ENCODE results near the gene SLC7A5.
A peak's percentile ranks its signal among the peaks of the same experiment; 100 is the strongest.
"Not testable (repeated sequence)": the region's sequence is repeated elsewhere in the genome, so short reads cannot be mapped to it uniquely, and the experiment has no call there.

SLC7A5 gene

DNA sequence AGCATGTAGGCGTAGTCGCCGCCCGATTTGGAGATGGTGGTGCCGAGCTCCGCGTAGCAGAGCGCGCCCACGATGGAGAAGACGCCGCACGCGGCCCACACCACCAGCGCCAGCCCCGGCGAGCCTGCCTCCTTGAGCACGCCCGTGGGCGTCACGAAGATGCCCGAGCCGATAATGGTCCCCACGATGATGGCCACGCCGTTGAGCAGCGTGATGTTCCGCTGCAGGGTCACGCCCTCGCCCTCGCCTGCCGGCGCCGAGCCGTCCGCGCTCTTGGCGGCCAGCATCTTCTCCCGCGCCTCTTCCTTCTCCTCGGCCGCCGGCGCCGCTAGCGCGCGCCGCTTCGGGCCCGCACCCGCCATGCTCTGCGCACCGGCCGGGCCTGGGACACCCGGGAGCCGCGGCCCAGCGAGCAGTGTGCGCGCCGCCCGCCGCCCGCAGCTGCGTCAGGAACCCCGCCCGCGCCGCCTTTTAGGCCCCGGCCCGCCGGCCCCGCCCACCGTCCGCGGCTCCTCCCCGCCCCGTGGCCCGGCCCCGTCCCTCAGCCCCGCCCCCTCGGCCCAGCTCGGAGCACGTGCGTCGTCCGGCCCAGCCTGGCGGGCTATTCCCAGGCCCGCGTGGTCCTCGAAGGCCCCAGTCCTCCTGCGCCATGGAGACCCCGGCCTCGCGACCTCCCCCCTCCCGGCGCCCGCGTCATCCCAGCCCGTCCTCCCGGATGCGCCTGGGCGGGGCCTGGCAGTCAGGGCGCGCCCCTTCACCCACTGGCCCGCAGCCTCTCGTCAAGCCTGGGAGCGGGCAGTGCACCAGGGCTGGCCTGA, at the start of gene SLC7A5:
TSS of gene SLC7A5 (minus strand) at position 447 of the 818 bp plus-strand sequence. CDS start at position 362, 85 bp downstream.
- Mint-ChIP-seq H3K4me3 (peak within 1 kb of the TSS; percentile 90), H3K4me1 (peaks cover 49% of the 10 kb centered on the region), H3K27me3 (ENCODE audit: low read depth, poor library complexity) (peaks cover 40% of the 10 kb centered on the region)
- H3K36me3 Mint-ChIP-seq (ENCODE audit: low read depth); H3K27ac Mint-ChIP-seq; H3K9me3 Mint-ChIP-seq: not testable (repeated sequence)
- DNase-seq: peak; percentile 93

DNA sequence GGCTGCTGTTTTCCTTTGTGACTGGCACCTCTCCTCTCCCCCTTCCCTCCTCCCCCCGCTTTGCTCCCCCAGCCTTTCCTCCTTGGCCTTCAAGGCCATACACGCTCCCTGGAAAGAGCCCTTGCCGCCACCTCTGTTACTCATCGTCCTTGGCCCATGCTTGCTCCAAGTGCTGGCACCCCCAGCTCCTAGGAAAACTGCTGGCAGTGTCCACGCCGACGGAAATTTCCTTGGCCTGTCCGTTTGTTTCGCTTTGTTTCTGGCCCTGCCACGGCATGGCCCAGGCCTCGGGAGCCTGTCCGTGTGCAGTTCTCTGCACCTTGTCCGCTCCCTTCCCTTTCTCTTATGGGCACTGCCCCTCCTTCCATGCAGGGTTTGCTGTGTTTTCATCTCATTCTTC, 49.0 kb upstream of the SLC7A5 start:
- TF ChIP-seq, protein P1, sequence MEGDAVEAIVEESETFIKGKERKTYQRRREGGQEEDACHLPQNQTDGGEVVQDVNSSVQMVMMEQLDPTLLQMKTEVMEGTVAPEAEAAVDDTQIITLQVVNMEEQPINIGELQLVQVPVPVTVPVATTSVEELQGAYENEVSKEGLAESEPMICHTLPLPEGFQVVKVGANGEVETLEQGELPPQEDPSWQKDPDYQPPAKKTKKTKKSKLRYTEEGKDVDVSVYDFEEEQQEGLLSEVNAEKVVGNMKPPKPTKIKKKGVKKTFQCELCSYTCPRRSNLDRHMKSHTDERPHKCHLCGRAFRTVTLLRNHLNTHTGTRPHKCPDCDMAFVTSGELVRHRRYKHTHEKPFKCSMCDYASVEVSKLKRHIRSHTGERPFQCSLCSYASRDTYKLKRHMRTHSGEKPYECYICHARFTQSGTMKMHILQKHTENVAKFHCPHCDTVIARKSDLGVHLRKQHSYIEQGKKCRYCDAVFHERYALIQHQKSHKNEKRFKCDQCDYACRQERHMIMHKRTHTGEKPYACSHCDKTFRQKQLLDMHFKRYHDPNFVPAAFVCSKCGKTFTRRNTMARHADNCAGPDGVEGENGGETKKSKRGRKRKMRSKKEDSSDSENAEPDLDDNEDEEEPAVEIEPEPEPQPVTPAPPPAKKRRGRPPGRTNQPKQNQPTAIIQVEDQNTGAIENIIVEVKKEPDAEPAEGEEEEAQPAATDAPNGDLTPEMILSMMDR (IDR thresholded peaks at IDR 0.05): no peak
- no peak for DNase-seq
- Mint-ChIP-seq H3K9me3 (no peaks in the 10 kb centered on the region), H3K4me3 (no peak overlapping the region), H3K27ac (no peak overlapping the region), H3K36me3 (ENCODE audit: low read depth) (no peaks in the 10 kb centered on the region), H3K4me1 (peaks cover 6% of the 10 kb centered on the region), H3K27me3 (ENCODE audit: low read depth, poor library complexity) (peaks cover 8% of the 10 kb centered on the region)

DNA sequence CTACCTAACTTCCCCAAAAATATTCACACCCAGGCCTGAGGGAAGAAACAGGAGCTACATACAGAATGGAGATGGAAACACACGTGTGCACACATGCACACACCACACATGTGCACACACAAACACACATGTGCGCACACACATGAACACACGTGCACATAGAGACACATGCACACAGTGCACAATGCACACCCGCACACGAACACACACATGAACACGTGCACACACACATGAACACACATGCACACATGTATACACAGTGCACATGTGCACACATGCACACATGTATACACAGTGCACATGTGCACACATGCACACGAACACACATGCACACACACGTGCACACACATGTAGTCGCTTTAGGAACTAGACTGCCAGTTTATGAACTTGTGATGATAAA, 48.2 kb upstream of the SLC7A5 start:
- H3K4me3 Mint-ChIP-seq: no peak overlapping the region
- H3K36me3 Mint-ChIP-seq (ENCODE audit: low read depth): no peaks in the 10 kb centered on the region
- TF ChIP-seq, protein P1 (IDR thresholded peaks at IDR 0.05): no peak
- H3K9me3 Mint-ChIP-seq: no peaks in the 10 kb centered on the region
- no peak overlapping the region for H3K27ac Mint-ChIP-seq
- no peak for DNase-seq
- H3K4me1 Mint-ChIP-seq: peaks cover 6% of the 10 kb centered on the region
- peaks cover 10% of the 10 kb centered on the region for H3K27me3 Mint-ChIP-seq (ENCODE audit: low read depth, poor library complexity)

DNA sequence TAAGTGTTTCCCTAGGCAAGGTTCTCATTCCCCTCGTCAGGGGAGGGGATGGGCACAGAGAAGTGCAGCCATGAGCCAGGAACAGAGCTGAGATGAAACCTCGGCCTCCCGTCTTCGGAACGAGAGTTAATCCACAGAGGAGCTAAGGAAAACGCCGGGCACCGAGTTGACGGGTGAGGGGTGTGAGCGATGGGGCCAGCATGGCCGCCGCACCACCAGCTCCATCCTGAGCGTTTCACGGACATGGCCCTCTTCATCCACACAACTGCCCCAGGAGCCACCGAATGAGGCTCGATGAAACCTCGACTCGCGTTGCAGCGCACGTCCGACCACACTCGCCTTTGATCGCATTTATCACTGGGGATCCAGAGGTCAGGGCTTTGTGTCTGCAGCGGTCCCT, 45.5 kb upstream of the SLC7A5 start:
- no peak for DNase-seq
- Mint-ChIP-seq H3K27me3 (ENCODE audit: low read depth, poor library complexity) (peaks cover 15% of the 10 kb centered on the region), H3K27ac (no peak overlapping the region), H3K4me1 (peaks cover 6% of the 10 kb centered on the region), H3K4me3 (no peak overlapping the region), H3K9me3 (no peaks in the 10 kb centered on the region), H3K36me3 (ENCODE audit: low read depth) (no peaks in the 10 kb centered on the region)
- TF ChIP-seq, protein P1 (IDR thresholded peaks at IDR 0.05): no peak

DNA sequence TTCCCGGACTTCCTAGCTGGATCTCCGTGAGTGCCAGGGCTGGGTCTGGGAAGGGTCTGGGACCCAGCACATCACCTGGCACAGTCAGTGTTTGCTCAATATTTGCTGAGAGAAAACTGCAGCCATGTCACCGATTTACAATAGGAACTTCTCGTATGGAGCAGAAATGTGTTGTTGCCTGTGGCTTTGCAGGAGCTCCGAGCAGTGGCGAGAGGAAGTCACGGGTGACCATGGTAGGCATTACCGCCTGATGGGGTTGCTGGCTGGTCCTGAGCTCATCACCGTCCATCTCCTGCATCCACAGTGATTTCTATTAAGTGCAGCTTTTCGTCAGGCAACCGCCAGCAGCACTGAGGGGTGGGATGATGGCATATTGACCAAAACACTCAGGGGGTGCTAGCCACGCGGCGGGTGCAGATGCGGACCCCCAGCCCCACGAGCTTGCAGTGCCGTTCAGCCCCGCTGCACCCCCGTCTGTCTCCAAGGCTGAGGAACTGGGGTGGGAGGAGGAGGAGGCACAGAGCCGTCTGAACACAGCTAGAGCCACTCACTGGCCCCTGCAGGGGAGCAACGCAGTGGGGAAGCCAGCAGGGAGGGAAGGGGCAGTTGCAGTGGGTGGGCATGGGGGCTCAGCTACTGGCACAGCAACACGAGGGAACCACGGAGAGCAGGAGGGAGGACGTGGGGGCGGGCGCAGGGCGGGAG, 44.9 kb upstream of the SLC7A5 start:
- H3K4me1 Mint-ChIP-seq; H3K27ac Mint-ChIP-seq; DNase-seq; H3K4me3 Mint-ChIP-seq; H3K9me3 Mint-ChIP-seq; H3K36me3 Mint-ChIP-seq (ENCODE audit: low read depth): not testable (repeated sequence)
- H3K27me3 Mint-ChIP-seq (ENCODE audit: low read depth, poor library complexity): peaks cover 20% of the 10 kb centered on the region

DNA sequence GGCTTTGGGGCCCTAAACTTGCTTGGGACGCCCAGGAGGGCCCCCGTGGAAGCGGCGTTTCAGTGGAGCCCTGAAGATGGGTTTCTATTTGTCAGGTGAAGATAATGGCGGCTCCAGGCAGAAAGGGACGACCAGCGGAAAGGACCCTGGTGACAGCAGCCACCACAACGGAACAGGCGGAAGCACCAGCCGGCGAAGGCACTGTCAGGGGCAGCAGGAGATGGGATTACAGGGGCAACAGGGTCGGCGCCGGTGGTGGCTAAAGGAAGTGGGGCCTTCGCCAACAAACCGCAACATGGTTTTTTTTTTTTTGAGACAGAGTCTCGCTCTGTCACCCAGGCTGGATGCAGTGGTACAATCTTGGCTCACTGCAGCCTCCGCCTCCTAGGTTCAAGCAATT, 43.4 kb upstream of the SLC7A5 start:
- DNase-seq; H3K4me1 Mint-ChIP-seq; H3K27ac Mint-ChIP-seq; H3K4me3 Mint-ChIP-seq; H3K9me3 Mint-ChIP-seq; H3K36me3 Mint-ChIP-seq (ENCODE audit: low read depth): not testable (repeated sequence)
- H3K27me3 Mint-ChIP-seq (ENCODE audit: low read depth, poor library complexity): peaks cover 30% of the 10 kb centered on the region

DNA sequence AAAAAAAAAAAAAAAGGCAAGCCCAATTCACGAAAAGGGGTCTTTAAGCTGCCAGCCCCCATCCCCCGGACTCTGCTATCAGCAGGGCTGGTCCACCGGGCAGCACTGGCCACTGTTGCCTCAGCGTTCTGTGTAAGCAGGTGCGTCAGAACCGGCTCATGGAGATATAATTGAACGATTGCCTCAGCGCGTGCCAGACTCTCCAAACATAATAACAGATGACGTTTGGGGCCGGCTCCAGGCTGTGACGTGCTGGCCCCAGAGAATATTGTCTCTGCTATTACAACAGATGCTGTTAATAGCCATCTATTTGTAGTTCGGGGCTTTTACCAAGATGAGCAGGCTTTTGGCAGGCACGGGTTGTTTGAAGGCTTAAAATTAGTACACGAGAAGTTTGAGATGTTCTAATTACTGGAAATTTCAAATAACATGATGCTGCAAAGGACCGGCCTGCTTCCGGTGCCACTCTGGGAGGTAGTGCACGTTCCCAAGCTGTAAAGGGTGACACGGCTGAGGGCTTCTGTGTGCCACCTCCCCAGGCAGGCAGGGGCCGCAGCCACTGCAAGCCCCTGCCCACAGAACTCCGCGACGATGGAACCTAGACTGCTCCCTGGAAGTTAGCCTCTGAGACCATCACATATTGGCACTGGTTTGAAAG, 41.9 kb upstream of the SLC7A5 start:
- peaks cover 35% of the 10 kb centered on the region for H3K27me3 Mint-ChIP-seq (ENCODE audit: low read depth, poor library complexity)
- not testable (repeated sequence) for H3K4me3 Mint-ChIP-seq; H3K36me3 Mint-ChIP-seq (ENCODE audit: low read depth); DNase-seq; H3K9me3 Mint-ChIP-seq; H3K4me1 Mint-ChIP-seq; H3K27ac Mint-ChIP-seq

All from nephron progenitor cell (in vitro differentiated cells).